GM12874 (cell line): Measurements from ENCODE around the gene GIPC2.

Experiments used
- TF ChIP-seq, protein P1 (sequence below): IDR thresholded peaks from 2 replicates; pipeline ENCODE4 v1.5.1; 2011; ENCODE audit warnings: low read depth, mild to moderate bottlenecking, control low read depth, low read length, moderate library complexity; ENCODE audit not compliant: insufficient read depth

GIPC2 gene

DNA sequence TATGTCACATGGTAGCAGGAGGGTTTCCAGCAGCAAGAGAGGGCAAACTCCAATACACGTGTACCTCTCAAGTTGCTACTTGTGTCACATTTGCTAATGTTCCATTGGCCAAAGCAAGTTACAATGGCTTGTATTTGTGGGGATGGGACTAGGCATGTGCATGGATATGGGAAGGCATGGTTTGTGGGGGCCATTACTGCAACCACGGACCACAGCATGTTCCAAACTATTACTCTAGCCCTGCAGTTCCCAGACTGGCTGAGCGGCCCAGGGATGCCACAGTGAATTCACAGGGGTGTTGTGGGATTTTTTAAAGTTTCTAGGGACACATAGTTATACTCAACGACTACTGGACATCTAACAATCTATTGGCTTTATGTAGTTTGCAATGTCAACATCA, 133.1 kb downstream of the GIPC2 start:
- TF ChIP-seq, protein P1, sequence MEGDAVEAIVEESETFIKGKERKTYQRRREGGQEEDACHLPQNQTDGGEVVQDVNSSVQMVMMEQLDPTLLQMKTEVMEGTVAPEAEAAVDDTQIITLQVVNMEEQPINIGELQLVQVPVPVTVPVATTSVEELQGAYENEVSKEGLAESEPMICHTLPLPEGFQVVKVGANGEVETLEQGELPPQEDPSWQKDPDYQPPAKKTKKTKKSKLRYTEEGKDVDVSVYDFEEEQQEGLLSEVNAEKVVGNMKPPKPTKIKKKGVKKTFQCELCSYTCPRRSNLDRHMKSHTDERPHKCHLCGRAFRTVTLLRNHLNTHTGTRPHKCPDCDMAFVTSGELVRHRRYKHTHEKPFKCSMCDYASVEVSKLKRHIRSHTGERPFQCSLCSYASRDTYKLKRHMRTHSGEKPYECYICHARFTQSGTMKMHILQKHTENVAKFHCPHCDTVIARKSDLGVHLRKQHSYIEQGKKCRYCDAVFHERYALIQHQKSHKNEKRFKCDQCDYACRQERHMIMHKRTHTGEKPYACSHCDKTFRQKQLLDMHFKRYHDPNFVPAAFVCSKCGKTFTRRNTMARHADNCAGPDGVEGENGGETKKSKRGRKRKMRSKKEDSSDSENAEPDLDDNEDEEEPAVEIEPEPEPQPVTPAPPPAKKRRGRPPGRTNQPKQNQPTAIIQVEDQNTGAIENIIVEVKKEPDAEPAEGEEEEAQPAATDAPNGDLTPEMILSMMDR = no peak

DNA sequence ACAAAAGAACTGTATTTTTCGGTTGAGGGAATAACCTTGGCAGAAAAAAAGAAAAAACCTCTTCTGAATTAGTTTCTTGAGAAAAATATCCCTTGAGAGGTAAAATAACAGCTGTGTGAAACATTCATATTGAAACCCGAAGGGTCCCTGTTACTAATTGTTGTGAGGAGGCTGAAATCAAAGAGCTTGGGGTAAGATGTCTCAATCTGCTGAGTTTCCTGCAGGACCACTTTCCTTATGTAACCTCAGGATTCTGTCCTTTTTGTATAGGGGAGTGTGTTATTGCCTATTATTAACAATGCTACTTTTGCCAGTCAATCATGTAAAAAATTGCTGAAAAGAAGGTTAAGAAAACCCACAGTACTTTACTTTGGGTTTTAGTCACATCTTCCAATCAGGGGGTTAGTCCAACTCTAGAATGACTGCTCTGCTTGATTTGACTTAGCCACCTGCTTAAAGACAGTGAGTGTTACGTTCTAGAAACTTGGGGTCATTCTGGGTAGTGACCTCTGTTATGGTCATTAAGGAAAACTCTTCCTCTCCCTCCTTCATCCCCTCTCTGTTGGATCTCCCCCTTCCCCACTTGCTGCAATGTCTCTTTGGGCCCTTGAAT, 138.8 kb downstream of the GIPC2 start:
- TF ChIP-seq, protein P1 = no peak
